H1 (cell line): ENCODE data around the gene VAT1L. TPM values are rescaled to one million over a fixed set of nuclear protein-coding genes. Genes with fewer than 3 reads are reported as not detected.

Source experiments
- ATF3 ChIP-seq: IDR thresholded peaks from 2 replicates; pipeline ENCODE4 v1.6.1; 2011; ENCODE audit warnings: low read depth, mild to moderate bottlenecking, low read length; ENCODE audit not compliant: insufficient read depth
- CEBPB ChIP-seq: IDR thresholded peaks from 2 replicates; pipeline ENCODE4 v1.6.1; 2012; ENCODE audit warnings: low read depth, low read length
- CTBP2 ChIP-seq: IDR thresholded peaks from 2 replicates; pipeline ENCODE4 v1.7.0; 2011; ENCODE audit warnings: borderline replicate concordance, mild to moderate bottlenecking, moderate library complexity, mixed read lengths, low read length; ENCODE audit not compliant: insufficient read depth, insufficient read length
- CTCF ChIP-seq, 3 experiments: IDR thresholded peaks; 1 replicate in 2 of 3; 2 replicates in 1 of 3; pipeline versions ENCODE4 v1.5.1 to v1.6.1; 2011; ENCODE audit warnings: low read length in 3 of 3, mild to moderate bottlenecking in 3 of 3, inconsistent platforms in 2 of 3, low read depth in 1 of 3, moderate library complexity in 1 of 3; ENCODE audit not compliant: insufficient read depth in 1 of 3; ENCODE audit errors: control extremely low read depth in 1 of 3
- EGR1 ChIP-seq: IDR thresholded peaks from 2 replicates; pipeline ENCODE4 v1.6.1; 2011; ENCODE audit warnings: low read depth, low read length, borderline replicate concordance
- EZH2 ChIP-seq: fragments of 200-600 bp; sonication (generic); IDR thresholded peaks from 2 replicates; pipeline ENCODE4 v1.7.1; 2012; ENCODE audit warnings: low read depth, mild to moderate bottlenecking, moderate library complexity, low read length, inconsistent platforms; ENCODE audit not compliant: severe bottlenecking
- HDAC2 ChIP-seq, 2 experiments: fragments of 300-600 bp in 1 of 2; sonication (generic) in 1 of 2; IDR thresholded peaks; 2 replicates each; pipeline ENCODE4 v1.6.1; 2011 to 2012; ENCODE audit warnings: low read depth in 2 of 2, low read length in 2 of 2, mild to moderate bottlenecking in 2 of 2, moderate library complexity in 2 of 2, borderline replicate concordance in 1 of 2, inconsistent platforms in 1 of 2
- polyA plus RNA-seq, 7 experiments: library from polyadenylated mRNA; depleted of rRNA in 3 of 7; stranded (reverse) in 5 of 7; unstranded in 2 of 7; fragments of >200 nt in 5 of 7; fragments of 200-250 nt in 2 of 7; gene quantifications; 1 replicate in 5 of 7; 2 replicates in 1 of 7; 4 replicates in 1 of 7; pipeline versions ENCODE4 v1.2.1 to v1.2.3, GENCODE V29; 2011 to 2013; ENCODE audit warnings: missing spikeins in 2 of 7, mixed read lengths in 2 of 7
- total RNA-seq: library from RNA; stranded (reverse); fragmentation: NEBNext Ultra II Directional; extraction: Animal tissue kit (Norgen Biotek cat#: 25700); gene quantifications from 2 replicates; pipeline ENCODE4 v1.2.1, GENCODE V29; 2021
- TF ChIP-seq, protein P1 (sequence below): fragments of 300-600 bp; sonication (generic); IDR thresholded peaks from 2 replicates; pipeline ENCODE4 v1.7.1; 2012; ENCODE audit warnings: low read length, moderate library complexity, mild to moderate bottlenecking, inconsistent platforms; ENCODE audit not compliant: insufficient replicate concordance

The VAT1L gene
- total and polyA plus RNA-seq, 2 of the 8 experiments (the other 6 are each of a cell fraction or from before 2014, with no cell fraction given): 46.3 to 48.2 TPM

DNA sequence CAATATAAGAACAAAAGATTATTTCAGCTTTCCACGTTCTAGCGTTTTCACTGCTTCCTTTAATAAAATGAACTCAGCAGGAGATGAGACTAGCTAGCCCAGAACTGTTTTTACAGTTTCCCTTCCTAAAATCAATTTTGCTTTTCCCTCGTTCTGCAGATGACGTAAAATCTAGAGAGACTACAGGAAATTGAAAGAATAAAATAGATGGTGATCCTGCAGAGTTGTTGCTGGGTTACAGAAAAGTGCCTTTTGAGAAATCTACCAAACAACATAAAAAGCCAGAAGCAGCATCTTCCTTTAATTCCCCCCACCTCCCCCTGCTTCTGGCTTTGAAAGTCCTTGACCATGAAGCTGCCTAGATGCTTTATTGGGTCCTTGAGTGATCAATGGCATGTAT, 137.2 kb downstream of the VAT1L start (continued):
- TF ChIP-seq, protein P1, sequence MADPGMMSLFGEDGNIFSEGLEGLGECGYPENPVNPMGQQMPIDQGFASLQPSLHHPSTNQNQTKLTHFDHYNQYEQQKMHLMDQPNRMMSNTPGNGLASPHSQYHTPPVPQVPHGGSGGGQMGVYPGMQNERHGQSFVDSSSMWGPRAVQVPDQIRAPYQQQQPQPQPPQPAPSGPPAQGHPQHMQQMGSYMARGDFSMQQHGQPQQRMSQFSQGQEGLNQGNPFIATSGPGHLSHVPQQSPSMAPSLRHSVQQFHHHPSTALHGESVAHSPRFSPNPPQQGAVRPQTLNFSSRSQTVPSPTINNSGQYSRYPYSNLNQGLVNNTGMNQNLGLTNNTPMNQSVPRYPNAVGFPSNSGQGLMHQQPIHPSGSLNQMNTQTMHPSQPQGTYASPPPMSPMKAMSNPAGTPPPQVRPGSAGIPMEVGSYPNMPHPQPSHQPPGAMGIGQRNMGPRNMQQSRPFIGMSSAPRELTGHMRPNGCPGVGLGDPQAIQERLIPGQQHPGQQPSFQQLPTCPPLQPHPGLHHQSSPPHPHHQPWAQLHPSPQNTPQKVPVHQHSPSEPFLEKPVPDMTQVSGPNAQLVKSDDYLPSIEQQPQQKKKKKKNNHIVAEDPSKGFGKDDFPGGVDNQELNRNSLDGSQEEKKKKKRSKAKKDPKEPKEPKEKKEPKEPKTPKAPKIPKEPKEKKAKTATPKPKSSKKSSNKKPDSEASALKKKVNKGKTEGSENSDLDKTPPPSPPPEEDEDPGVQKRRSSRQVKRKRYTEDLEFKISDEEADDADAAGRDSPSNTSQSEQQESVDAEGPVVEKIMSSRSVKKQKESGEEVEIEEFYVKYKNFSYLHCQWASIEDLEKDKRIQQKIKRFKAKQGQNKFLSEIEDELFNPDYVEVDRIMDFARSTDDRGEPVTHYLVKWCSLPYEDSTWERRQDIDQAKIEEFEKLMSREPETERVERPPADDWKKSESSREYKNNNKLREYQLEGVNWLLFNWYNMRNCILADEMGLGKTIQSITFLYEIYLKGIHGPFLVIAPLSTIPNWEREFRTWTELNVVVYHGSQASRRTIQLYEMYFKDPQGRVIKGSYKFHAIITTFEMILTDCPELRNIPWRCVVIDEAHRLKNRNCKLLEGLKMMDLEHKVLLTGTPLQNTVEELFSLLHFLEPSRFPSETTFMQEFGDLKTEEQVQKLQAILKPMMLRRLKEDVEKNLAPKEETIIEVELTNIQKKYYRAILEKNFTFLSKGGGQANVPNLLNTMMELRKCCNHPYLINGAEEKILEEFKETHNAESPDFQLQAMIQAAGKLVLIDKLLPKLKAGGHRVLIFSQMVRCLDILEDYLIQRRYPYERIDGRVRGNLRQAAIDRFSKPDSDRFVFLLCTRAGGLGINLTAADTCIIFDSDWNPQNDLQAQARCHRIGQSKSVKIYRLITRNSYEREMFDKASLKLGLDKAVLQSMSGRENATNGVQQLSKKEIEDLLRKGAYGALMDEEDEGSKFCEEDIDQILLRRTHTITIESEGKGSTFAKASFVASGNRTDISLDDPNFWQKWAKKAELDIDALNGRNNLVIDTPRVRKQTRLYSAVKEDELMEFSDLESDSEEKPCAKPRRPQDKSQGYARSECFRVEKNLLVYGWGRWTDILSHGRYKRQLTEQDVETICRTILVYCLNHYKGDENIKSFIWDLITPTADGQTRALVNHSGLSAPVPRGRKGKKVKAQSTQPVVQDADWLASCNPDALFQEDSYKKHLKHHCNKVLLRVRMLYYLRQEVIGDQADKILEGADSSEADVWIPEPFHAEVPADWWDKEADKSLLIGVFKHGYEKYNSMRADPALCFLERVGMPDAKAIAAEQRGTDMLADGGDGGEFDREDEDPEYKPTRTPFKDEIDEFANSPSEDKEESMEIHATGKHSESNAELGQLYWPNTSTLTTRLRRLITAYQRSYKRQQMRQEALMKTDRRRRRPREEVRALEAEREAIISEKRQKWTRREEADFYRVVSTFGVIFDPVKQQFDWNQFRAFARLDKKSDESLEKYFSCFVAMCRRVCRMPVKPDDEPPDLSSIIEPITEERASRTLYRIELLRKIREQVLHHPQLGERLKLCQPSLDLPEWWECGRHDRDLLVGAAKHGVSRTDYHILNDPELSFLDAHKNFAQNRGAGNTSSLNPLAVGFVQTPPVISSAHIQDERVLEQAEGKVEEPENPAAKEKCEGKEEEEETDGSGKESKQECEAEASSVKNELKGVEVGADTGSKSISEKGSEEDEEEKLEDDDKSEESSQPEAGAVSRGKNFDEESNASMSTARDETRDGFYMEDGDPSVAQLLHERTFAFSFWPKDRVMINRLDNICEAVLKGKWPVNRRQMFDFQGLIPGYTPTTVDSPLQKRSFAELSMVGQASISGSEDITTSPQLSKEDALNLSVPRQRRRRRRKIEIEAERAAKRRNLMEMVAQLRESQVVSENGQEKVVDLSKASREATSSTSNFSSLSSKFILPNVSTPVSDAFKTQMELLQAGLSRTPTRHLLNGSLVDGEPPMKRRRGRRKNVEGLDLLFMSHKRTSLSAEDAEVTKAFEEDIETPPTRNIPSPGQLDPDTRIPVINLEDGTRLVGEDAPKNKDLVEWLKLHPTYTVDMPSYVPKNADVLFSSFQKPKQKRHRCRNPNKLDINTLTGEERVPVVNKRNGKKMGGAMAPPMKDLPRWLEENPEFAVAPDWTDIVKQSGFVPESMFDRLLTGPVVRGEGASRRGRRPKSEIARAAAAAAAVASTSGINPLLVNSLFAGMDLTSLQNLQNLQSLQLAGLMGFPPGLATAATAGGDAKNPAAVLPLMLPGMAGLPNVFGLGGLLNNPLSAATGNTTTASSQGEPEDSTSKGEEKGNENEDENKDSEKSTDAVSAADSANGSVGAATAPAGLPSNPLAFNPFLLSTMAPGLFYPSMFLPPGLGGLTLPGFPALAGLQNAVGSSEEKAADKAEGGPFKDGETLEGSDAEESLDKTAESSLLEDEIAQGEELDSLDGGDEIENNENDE: no peak
- no peak for TF ChIP-seq CTCF (IDR thresholded peaks at IDR 0.05; ENCODE audit: control extremely low read depth in 1 of 3, insufficient read depth in 1 of 3, low read depth in 1 of 3, low read length in 3 of 3)
- no peak for TF ChIP-seq CEBPB
- no peak for TF ChIP-seq HDAC2 (IDR thresholded peaks at IDR 0.05; ENCODE audit: borderline replicate concordance in 1 of 2, low read depth in 2 of 2, low read length in 2 of 2)
- no peak for TF ChIP-seq CTBP2
- TF ChIP-seq EGR1: no peak
- TF ChIP-seq ATF3: no peak
- TF ChIP-seq EZH2: no peak
